NT2/D1 (cell line): Measurements from ENCODE around the gene PPP1R17.

Source experiments
- YY1 ChIP-seq: IDR thresholded peaks from 2 replicates; pipeline ENCODE4 v1.6.1; 2011; ENCODE audit not compliant: insufficient read length, insufficient read depth
- ZNF274 ChIP-seq: IDR thresholded peaks from 2 replicates; pipeline ENCODE4 v1.6.1; 2011; ENCODE audit warnings: mild to moderate bottlenecking, low read depth, low read length

GRCh38 chr7:31699050-31699449, 12.0 kb downstream of the PPP1R17 start:
- no peak for TF ChIP-seq ZNF274
- TF ChIP-seq YY1 = no peak
